ENCODE data around the gene PRPH.

Gene PRPH

DNA sequence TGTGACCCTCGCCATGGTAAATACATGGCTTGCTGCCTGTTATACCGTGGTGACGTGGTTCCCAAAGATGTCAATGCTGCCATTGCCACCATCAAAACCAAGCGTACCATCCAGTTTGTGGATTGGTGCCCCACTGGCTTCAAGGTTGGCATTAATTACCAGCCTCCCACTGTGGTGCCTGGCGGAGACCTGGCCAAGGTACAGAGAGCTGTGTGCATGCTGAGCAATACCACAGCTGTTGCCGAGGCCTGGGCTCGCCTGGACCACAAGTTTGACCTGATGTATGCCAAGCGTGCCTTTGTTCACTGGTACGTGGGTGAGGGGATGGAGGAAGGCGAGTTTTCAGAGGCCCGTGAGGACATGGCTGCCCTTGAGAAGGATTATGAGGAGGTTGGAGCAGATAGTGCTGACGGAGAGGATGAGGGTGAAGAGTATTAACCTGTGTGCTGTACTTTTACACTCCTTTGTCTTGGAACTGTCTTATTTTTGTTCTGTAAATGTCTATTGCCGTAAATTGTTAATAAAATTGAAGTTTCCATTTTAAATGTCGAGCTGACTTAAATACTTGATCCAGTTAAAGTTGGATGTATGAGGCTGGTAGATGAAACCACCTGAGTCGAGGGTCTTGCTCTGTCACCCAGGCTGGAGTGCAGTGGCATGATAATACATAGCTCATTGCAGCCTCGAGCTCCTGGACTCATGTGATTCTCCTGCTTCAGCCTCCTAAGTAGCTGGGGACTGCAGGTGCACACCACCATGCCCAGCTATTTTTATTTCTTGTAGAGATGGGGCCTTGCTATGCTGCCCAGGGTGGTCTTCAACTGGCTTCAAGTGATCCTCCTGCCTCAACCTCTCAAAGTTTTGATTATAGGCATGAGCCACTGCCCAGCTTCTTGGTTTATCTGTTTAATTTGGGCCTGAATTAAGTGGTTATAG, 21.9 kb upstream of the PRPH start:
- H3K4me3 ChIP-seq (replicated peaks; ENCODE audit: low read depth, low read length) = no peak overlapping the region
- DNase-seq (ENCODE audit: low read depth) = no peak
- no peak for TF ChIP-seq CTCF (IDR thresholded peaks at IDR 0.05; ENCODE audit: low read length, missing control alignments)

DNA sequence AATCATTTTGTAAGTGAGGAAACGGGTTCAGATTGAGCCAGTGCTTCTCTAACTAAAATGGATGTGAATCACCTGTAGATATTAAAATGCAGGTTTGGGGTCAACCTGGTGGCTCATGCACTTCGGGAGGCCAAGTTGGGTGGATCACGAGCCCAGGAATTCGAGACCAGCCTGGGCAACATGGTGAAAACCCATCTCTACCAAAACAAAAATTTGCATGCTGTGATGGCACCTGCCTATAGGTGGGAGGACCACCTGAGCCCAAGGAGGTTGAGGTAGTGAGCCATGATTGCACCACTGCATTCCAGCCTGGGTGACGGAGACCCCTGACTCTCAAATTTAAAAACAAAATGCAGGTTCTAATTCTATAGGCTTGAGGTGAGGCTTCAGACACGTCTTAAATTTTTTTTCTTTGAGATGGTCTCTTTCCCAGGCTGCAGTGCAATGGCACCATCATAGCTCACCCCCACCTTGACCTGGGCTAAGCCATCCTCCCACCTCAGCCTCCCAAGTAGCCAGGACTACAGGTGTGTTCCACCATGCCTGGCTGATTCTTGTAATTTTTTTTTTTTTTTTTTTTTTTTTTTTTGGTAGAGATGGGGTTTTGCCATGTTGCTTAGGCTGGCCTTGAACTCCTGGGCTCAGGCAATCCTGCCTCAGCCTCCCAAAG, 21.1 kb upstream of the PRPH start:
- DNase-seq (ENCODE audit: low read depth) = no peak
- TF ChIP-seq CTCF (IDR thresholded peaks at IDR 0.05; ENCODE audit: low read length, missing control alignments) = no peak
- no peak overlapping the region for H3K4me3 ChIP-seq (replicated peaks; ENCODE audit: low read depth, low read length)

- DNase-seq (ENCODE audit: low read depth) = no peak
- H3K4me3 ChIP-seq (replicated peaks; ENCODE audit: low read depth, low read length) = no peak overlapping the region
- no peak for TF ChIP-seq CTCF (IDR thresholded peaks at IDR 0.05; ENCODE audit: low read length, missing control alignments)
These were observed 20.4 kb upstream of the PRPH start for GRCh38 chr12:49274396-49275069.

GRCh38 chr12:49276304-49277290, 18.4 kb upstream of the PRPH start:
- no peak for TF ChIP-seq CTCF (IDR thresholded peaks at IDR 0.05; ENCODE audit: low read length, missing control alignments)
- no peak for DNase-seq (ENCODE audit: low read depth)
- no peak overlapping the region for H3K4me3 ChIP-seq (replicated peaks; ENCODE audit: low read depth, low read length)

DNA sequence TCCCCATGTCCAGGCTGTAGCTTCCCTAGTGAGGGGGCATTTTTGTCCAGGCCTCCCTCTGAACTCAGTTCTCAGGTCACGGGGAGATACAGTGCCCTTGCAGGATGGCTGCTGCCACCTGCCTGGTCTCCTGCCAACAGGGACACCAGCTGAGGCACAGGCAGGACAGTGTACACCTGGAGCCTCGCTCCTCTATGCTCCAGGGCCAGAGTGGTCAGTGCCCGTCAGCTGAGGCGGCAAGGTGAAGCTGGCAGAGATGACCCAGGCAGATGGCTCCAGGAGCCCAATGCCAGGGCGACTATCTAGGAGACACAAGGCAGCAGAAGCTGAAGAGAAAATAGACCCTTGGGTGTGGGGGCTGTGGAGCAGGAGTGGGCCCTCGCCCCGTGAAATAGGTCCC, 17.5 kb upstream of the PRPH start:
- no peak for DNase-seq (ENCODE audit: low read depth)

More for the DNA sequence above, 17.5 kb upstream of the PRPH start:
- no peak for TF ChIP-seq CTCF (IDR thresholded peaks at IDR 0.05; ENCODE audit: low read length, missing control alignments)
- no peak overlapping the region for H3K4me3 ChIP-seq (replicated peaks; ENCODE audit: low read depth, low read length)

Data from fibroblast of pulmonary artery (primary cell).